ENCODE measurements around the gene PDE8B. TPM values are rescaled to one million over a fixed set of nuclear protein-coding genes. Genes with fewer than 3 reads are reported as not detected.
A peak's percentile ranks its signal among the peaks of the same experiment; 100 is the strongest.
"Not testable (repeated sequence)": the region's sequence is repeated elsewhere in the genome, so short reads cannot be mapped to it uniquely, and the experiment has no call there.

PDE8B gene
- total RNA-seq, 2 experiments from 2014 or later = not detected

DNA sequence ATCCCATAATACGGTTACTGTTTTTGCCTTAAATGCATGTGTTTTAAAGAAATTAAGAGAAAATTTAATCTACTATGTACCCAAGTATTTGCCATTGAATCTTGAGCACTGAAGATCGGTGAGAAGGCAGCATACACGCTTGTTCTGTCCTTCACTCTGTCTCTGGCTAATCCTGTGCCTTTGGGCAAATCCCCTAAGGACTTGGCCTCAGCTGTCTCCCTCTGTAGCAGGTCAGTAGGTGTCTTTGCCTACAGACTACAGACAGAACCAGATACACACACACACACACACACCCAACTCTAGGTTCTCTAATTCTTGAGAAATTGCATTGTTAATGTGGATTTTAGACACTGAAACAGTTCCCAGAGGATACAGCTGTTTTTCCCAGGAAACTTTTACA lies 164.2 kb downstream of the PDE8B start:
- intact Hi-C loops (cut with micrococcal nuclease) = loop anchor here (5.0 kb wide), 2 partner anchors 118 to 682 kb away; partner anchors contain the start of gene WDR41

DNA sequence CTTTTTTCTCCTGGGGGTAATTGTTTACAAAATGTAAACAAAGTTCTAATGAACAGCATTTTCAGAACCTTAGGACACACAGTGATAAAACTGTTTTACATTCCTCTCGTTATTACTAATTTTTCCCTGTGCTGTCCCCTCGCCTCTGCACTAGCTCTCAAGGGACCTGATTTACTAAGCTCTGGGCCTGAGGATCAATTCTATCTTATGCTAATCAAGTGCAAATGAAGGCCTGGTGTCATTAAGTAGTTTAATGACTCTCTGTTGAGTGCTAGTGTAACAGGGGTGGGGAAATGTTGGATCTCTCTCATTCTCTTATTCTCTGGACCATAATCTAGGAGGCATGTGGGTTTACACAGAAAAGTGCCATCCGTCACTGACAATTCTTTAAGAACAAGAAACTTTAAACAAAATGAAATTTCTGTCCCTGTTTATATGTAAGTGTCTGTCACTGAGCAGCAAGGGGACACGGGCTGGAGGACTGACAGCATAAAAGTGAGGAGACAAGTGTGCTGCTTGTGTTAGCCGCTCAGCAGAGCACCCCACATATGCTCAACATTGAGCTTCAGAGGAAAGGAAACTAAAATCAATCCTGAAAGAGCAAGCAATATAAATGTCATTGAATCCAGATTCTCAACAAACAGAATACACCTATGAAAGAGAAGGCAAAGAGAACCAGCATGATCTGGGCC lies 166.3 kb downstream of the PDE8B start:
- Mint-ChIP-seq H3K27me3 (peaks cover 3% of the 10 kb centered on the region), H3K4me1 (ENCODE audit: low read depth) (peaks cover 29% of the 10 kb centered on the region), H3K36me3 (no peaks in the 10 kb centered on the region), H3K27ac (no peak overlapping the region), H3K4me3 (no peak overlapping the region), H3K9me3 (peaks cover 5% of the 10 kb centered on the region)
- CTCF ChIA-PET = no interaction called here
- DNase-seq = no peak
- POLR2A ChIA-PET = no interaction called here
- intact Hi-C loops (cut with micrococcal nuclease) = loop anchor here (5.0 kb wide), 2 partner anchors 116 to 684 kb away; partner anchors contain the start of gene WDR41

More for the DNA sequence above, 164.2 kb downstream of the PDE8B start:
- Mint-ChIP-seq H3K9me3 (peaks cover 5% of the 10 kb centered on the region), H3K4me3 (no peak overlapping the region), H3K4me1 (ENCODE audit: low read depth) (peaks cover 11% of the 10 kb centered on the region), H3K36me3 (no peaks in the 10 kb centered on the region), H3K27ac (no peak overlapping the region), H3K27me3 (peaks cover 3% of the 10 kb centered on the region)
- CTCF ChIA-PET = no interaction called here
- POLR2A ChIA-PET = no interaction called here
- DNase-seq = no peak

DNA sequence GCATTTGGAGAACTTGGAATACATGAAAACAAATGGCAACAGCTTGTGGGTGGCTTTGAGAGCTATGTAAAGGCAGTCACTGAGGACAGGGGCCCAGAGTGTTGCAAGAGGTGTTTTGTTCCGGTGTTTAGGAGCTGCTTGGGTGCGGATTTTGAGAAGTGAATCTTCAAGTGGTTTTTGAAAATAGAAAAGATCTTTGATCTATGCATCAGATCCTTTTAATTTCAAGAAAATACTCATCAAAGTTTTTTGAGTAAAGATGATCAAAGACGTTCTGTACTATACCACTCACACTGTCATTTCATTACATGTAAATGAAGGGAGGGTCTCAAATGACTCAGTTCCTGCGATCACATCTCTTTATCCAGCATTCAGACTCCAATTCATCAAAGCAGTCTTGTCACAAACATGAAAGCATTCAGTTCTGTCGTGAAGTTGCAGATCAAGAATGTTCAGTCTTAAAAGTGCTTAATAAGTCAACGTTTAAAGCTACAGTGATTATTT lies 169.1 kb downstream of the PDE8B start:
- DNase-seq = peak; percentile 81
- Mint-ChIP-seq H3K4me1 (ENCODE audit: low read depth) (peaks cover 31% of the 10 kb centered on the region), H3K9me3 (peaks cover 12% of the 10 kb centered on the region), H3K27me3 (peaks cover 3% of the 10 kb centered on the region), H3K36me3 (peaks cover 3% of the 10 kb centered on the region), H3K27ac (peak overlapping the region; percentile 64), H3K4me3 (no peak overlapping the region)
- CTCF ChIA-PET = interaction anchor here (0.7 to 2.3 kb wide), 5 partner anchors 23 to 234 kb away, joined by 3 to 15 read pairs (median 3); partner anchors contain the start of gene WDR41
- POLR2A ChIA-PET = interaction anchor here (1.0 to 1.4 kb wide), 3 partner anchors 24 to 113 kb away, joined by 3 to 5 read pairs (median 4); partner anchors contain the start of gene WDR41
- intact Hi-C loops (cut with micrococcal nuclease) = loop anchor here (1.0 to 5.0 kb wide), 5 partner anchors 23 to 687 kb away; partner anchors contain the start of genes TBCA and WDR41

DNA sequence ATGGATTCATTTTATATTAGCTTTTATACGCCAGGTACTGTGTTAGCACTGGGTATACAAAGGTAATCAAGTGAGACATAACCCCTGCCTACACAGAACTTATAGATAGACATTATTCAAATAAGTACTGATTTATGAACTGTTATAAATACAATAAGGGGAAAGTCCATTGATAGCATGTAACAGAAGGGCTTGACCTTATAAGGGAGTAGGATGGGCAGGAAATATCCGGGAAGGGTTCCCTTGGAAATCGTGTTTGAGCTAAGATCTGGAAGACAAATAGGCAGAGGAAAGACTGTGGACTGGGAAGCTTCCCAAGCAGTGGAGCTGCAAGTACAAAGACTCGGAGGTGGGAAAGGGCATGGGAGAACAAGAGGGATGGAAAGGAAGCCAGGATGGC lies 170.2 kb downstream of the PDE8B start:
- Mint-ChIP-seq H3K27me3 (no peaks in the 10 kb centered on the region), H3K27ac (no peak overlapping the region), H3K9me3 (peaks cover 12% of the 10 kb centered on the region), H3K4me3 (no peak overlapping the region), H3K36me3 (peaks cover 3% of the 10 kb centered on the region), H3K4me1 (ENCODE audit: low read depth) (peaks cover 31% of the 10 kb centered on the region)
- POLR2A ChIA-PET = no interaction called here
- intact Hi-C loops (cut with micrococcal nuclease) = loop anchor here (2.0 kb wide), 1 partner anchor 396 kb away; the partner anchor contains the start of gene TBCA
- CTCF ChIA-PET = interaction anchor here (0.9 to 2.3 kb wide), 3 partner anchors 111 to 303 kb away, joined by 3 to 15 read pairs (median 4); partner anchors contain the start of gene WDR41
- no peak for DNase-seq

DNA sequence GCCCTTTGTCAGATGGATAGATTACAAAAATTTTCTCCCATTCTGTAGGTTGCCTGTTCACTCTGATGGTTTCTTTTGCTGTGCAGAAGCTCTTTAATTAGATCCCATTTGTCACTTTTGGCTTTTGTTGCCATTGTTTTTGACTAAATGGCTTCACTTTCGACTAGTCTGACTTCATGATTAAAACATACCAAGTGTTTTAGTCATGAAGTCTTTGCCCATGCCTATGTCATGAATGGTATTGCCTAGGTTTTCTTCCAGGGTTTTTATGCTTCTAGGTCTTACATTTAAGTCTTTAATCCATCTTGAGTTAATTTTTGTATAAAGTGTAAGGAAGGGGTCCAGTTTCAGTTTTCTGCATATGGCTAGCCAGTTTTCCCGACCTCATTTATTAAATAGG lies 172.9 kb downstream of the PDE8B start:
- POLR2A ChIA-PET; CTCF ChIA-PET; H3K4me3 Mint-ChIP-seq; H3K27ac Mint-ChIP-seq; H3K36me3 Mint-ChIP-seq; H3K27me3 Mint-ChIP-seq; intact Hi-C loops (cut with micrococcal nuclease); DNase-seq: not testable (repeated sequence)
- H3K9me3 Mint-ChIP-seq = peaks cover 12% of the 10 kb centered on the region
- H3K4me1 Mint-ChIP-seq (ENCODE audit: low read depth) = peaks cover 31% of the 10 kb centered on the region

DNA sequence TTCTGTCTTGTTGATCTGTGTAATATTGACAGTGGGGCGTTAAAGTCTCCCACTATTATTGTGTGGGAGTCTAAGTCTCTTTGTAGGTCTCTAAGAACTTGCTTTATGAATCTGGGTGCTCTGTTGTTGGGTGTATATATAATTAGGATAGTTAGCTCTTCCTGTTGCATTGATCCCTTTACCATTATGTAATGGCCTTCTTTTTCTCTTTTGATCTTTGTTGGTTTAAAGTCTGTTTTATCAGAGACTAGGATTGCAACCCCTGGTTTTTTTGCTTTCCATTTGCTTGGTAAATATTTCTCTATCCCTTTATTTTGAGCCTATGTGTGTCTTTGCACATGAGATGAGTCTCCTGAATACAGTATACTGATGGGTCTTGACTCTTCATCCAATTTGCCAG lies 175.9 kb downstream of the PDE8B start:
- CTCF ChIA-PET; H3K9me3 Mint-ChIP-seq; intact Hi-C loops (cut with micrococcal nuclease); H3K36me3 Mint-ChIP-seq; H3K27ac Mint-ChIP-seq; H3K27me3 Mint-ChIP-seq; H3K4me3 Mint-ChIP-seq; POLR2A ChIA-PET; DNase-seq; H3K4me1 Mint-ChIP-seq (ENCODE audit: low read depth): not testable (repeated sequence)

DNA sequence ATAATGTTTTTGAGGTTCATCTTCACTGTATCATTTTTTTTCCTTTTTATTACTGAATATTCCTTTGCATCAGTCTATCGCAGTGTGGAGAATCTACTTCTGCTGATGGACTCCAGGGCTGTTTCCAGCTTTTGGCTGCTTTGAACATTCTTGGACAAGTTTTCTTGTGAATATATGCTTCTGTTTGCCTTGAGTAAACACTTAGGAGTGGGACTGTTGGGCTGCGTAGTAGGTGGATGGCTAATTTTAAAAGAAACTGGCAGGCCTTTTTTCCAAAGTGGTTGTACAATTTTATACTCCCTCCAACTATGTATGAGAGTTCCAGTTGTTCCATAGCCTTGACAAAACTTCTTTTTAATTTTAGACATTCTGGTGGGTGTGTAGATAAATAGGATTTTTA lies 179.3 kb downstream of the PDE8B start:
- Mint-ChIP-seq H3K27ac (no peak overlapping the region), H3K36me3 (no peaks in the 10 kb centered on the region), H3K4me1 (ENCODE audit: low read depth) (no peaks in the 10 kb centered on the region), H3K9me3 (no peaks in the 10 kb centered on the region), H3K4me3 (no peak overlapping the region), H3K27me3 (no peaks in the 10 kb centered on the region)
- CTCF ChIA-PET = no interaction called here
- intact Hi-C loops (cut with micrococcal nuclease) = no loop called here
- POLR2A ChIA-PET = no interaction called here
- DNase-seq = no peak

DNA sequence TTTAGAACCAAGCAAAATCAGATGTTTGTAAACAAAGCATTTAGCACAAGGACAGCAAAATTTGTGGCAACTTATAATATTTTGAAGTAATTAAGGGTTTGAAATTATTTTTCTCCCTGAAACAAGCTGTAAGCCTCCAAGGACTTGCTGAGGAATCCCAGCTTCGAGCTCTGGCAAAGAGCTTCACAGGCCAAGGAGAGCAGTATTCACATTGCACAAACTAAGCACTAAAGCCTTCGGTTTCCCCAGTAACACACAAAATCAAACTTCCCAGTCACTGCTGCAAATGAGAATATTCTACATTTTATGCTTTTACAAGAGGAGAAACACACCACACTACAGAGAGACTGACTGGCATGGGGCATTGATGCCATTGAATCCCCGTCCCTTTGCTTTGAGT lies 179.7 kb downstream of the PDE8B start:
- Mint-ChIP-seq H3K4me3 (no peak overlapping the region), H3K27ac (no peak overlapping the region), H3K36me3 (no peaks in the 10 kb centered on the region), H3K4me1 (ENCODE audit: low read depth) (no peaks in the 10 kb centered on the region), H3K9me3 (no peaks in the 10 kb centered on the region), H3K27me3 (no peaks in the 10 kb centered on the region)
- ChIA-PET CTCF (no interaction called here), POLR2A (no interaction called here)
- DNase-seq = no peak
- intact Hi-C loops (cut with micrococcal nuclease) = no loop called here

DNA sequence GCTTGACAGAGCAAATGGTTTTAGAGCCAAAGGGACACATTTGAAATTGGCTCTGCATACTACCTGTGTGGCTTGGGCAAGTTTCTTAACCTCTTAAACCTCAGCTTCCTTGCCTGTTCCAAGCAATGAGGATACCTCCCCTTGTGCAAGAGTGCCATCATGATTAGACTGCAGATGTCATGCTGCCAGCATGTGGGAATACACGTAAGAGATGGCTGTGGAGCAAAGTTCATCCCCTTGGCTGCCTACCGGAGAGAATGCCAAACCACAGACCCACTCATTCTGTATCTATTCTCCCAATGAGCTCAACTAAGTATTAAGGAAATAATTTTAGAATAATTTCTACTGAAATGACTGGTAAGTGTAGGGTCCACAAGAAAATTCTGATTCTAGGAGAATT lies 180.3 kb downstream of the PDE8B start:
- Mint-ChIP-seq H3K4me1 (ENCODE audit: low read depth) (no peaks in the 10 kb centered on the region), H3K9me3 (no peaks in the 10 kb centered on the region), H3K27ac (no peak overlapping the region), H3K4me3 (no peak overlapping the region), H3K27me3 (no peaks in the 10 kb centered on the region), H3K36me3 (no peaks in the 10 kb centered on the region)
- DNase-seq = no peak
- ChIA-PET POLR2A (no interaction called here), CTCF (interaction anchor here (0.7 kb wide), 1 partner anchor 92 kb away, joined by 3 read pairs; no protein-coding TSS in a partner anchor)
- intact Hi-C loops (cut with micrococcal nuclease) = no loop called here

DNA sequence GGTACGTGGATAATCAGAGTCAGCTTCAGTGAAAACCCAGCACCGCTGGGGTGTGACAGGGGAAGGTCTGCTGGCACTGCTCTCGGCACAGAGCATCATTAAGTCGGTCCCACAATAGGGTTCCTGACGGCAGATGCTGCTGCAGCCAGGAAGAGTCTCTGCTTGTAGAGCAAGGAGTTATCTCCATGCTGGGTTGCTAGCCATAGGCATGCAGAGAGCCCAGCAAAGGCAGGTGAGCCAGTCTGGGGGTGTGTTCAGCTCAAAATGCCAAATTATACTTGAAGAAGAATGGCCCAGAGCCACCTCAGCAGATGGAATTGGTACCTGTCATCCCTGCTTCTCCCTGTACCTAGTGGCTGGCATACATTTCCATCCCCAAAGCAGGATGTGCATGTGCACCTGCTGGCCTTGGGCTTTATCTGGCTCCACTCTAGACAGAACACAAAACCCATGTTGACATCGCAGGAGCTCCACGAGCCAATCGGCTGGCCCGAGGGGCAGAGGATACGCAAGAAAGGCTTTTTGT lies 180.8 kb downstream of the PDE8B start:
- ChIA-PET CTCF (interaction anchor here (0.7 kb wide), 2 partner anchors 92 to 183 kb away, joined by 3 read pairs; no protein-coding TSS in a partner anchor), POLR2A (no interaction called here)
- Mint-ChIP-seq H3K36me3 (no peaks in the 10 kb centered on the region), H3K4me1 (ENCODE audit: low read depth) (peaks cover 4% of the 10 kb centered on the region), H3K27me3 (no peaks in the 10 kb centered on the region), H3K4me3 (no peak overlapping the region), H3K27ac (no peak overlapping the region), H3K9me3 (no peaks in the 10 kb centered on the region)
- intact Hi-C loops (cut with micrococcal nuclease) = no loop called here
- no peak for DNase-seq

DNA sequence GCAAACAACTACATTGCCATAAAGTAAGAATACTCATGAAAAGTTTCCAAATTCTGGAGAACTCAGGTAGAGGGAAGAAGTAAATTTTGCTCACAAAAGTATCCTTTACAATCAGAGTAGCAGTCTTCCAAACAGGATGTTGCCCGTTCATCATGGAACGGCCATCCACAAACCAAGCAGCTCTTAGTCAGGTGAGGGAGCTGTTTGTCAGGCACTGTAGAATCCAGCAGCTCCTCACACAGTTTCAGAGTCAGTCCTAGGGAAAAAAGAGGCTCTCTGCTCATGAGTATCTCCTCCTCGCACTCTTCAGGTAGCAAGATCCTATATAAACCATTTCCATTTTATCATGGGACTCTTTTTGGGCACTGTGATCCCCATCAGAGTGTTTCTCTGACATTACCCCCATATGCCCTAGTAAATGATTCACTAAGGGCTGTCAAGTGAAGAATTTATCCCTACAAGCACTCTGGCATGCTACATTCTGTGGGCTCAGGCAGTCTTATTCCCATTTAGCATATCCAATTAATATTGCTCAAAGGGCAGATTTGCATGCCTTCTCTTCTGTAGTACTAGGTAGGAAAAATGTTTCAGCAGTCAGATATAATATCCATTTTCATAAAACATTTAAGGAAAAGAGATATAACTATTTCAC lies 183.7 kb downstream of the PDE8B start:
- peaks cover 4% of the 10 kb centered on the region for H3K4me1 Mint-ChIP-seq (ENCODE audit: low read depth)
- no peaks in the 10 kb centered on the region for H3K36me3 Mint-ChIP-seq
- POLR2A ChIA-PET = no interaction called here
- intact Hi-C loops (cut with micrococcal nuclease) = no loop called here
- H3K4me3 Mint-ChIP-seq = no peak overlapping the region
- no peak overlapping the region for H3K27ac Mint-ChIP-seq
- CTCF ChIA-PET = no interaction called here
- no peak for DNase-seq
- no peaks in the 10 kb centered on the region for H3K27me3 Mint-ChIP-seq
- H3K9me3 Mint-ChIP-seq = no peaks in the 10 kb centered on the region

DNA sequence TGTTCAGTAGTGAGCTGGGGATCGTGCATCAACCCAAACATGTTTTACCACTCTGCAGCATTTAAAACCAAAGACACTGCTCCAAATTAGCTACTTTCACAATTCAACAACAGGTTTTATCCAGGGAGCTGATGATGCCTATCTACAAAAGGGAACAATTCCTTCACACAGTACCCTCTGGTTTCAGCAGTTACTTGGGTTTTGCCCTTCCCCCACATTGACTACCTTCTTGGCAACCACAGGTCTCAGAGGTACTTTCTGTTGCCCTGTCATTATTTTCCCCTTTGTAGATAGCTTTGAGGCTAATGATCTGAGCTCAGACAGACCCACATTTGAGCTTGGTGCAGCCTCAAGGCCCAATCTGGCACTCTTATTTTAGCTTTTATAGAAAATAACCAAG lies 185.5 kb downstream of the PDE8B start:
- intact Hi-C loops (cut with micrococcal nuclease) = no loop called here
- ChIA-PET POLR2A (no interaction called here), CTCF (interaction anchor here (0.6 to 0.9 kb wide), 2 partner anchors 97 to 849 kb away, joined by 3 read pairs; no protein-coding TSS in a partner anchor)
- H3K9me3 Mint-ChIP-seq = no peaks in the 10 kb centered on the region
- no peak overlapping the region for H3K4me3 Mint-ChIP-seq
- H3K36me3 Mint-ChIP-seq = no peaks in the 10 kb centered on the region
- no peaks in the 10 kb centered on the region for H3K27me3 Mint-ChIP-seq
- no peak overlapping the region for H3K27ac Mint-ChIP-seq
- no peak for DNase-seq
- peaks cover 4% of the 10 kb centered on the region for H3K4me1 Mint-ChIP-seq (ENCODE audit: low read depth)
